GM18499 (cell line): Measurements from ENCODE around the gene KIF5B.
"Not testable (repeated sequence)": the region's sequence is repeated elsewhere in the genome, so short reads cannot be mapped to it uniquely, and the experiment has no call there.

Source experiments
- ATAC-seq: cut with Tn5 transposase; IDR thresholded peaks from one replicate; pipeline ENCODE4 v1.9.1; 2021; ENCODE audit warnings: moderate number of reproducible peaks; ENCODE audit not compliant: insufficient read depth, unreplicated experiment

KIF5B gene

DNA sequence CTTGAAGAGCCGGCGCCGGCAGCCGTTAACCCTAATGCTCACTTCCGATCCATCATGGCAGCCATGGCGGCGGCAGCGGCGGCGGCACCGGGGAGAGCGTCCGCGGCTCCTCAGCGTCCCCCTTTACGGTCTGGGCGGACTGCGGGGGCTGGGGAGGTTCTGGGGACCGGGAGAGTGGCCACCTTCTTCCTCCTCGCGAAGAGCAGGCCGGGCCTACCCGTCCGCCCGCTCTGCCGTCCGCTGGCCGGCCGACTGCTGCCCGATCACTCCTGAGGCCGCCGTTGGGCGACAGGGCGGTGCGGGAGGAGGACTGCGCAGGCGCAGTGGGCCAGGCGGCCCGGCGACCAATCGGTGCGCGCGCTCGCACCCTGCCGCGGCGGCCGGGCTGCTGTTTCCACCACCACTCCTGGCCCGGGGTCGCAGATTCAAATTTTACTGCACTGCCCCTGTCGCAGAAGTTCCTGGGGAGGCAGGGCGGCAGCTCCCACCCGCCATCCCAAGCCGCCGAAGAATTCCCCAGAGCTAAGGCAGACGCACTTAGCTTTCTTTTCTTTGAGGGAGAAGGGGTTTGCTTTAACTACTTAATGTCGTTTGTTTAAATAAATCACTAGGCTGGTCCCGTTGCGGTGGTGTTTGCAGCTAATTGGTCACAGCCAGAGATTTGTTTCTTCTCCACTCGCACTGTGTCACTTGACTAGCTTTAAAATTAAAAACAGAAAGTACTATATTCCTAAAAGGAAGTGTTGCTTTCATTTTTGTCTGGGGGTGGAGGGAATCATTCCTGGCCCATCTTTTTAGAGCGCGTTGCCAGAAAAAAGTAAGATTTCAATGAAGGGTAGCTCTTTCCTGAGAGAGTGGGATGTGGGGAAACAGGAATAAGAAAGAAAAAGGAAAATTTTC lies at the start of gene KIF5B:
Gene KIF5B (minus strand): TSS at position 290 of the 900 bp plus-strand sequence. CDS start 452 bp downstream, outside the sequence.
- ATAC-seq = peak; percentile 56

DNA sequence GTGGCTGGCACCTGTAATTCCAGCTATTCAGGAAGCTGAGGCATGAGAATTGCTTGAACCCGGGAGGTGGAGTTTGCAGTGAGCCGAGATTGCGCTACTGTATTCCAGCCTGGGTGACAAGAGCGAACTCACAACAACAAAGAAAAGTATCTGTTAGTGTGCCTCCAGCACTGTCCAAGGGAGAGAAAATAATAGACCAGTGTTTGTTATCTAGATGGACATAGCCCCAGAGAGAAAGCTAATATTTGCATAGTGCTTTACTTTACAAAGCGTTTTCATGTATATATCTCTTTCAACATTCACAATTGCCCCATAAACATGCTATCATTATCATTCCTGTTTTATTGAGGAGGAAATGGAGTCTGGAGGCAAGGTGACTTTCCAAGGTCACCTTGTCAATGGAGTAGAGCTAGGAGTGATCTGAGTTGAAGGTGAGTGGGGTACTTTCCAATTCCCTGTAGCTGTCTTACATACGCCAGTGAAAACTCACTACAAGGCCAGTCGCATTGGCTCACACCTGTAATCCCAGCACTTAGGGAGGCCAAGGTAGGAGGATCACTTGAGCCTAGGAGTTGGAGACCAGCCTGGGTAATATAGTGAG lies 49.7 kb upstream of the KIF5B start:
- ATAC-seq = no peak

DNA sequence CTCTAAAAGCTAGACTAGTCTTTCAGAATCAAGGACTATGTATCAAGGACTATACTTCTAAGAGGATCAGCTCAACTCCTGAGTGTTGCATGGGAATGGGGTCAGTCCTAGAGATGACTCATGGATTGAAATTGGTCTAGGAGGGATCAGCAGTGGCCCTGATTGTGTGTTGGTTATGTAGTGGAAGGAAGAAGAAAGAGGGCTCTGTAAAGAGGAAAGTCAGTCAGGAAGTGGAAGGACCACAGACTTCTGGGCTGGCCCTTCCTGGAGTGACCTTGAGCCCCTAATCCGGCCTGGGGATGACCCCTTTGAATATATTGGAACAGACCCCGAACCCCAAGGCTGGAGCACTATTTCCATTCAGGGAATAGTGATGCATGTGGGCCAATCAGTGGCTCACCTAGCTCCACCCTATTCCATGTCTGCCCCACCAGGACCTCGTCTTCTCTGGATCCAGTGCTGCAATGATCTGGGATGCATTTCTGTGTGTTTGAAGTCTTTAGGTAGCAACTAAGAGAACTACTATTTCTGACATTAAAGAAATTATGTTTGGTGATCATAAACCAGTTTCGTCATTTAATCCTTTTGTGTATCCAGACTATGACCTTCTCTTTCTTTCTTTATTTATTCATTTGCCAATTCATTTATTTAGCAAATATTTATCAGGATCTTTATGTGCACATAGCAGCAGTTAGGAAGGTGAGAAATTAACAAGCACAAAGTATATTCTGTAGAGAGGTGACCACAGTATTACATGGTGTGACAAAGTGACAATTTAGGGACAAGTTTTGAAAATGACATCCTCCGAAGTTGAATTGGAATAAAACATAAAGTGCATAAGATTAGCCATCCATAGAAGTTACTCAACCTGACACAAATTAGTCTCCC lies 48.6 kb upstream of the KIF5B start:
- ATAC-seq = no peak

DNA sequence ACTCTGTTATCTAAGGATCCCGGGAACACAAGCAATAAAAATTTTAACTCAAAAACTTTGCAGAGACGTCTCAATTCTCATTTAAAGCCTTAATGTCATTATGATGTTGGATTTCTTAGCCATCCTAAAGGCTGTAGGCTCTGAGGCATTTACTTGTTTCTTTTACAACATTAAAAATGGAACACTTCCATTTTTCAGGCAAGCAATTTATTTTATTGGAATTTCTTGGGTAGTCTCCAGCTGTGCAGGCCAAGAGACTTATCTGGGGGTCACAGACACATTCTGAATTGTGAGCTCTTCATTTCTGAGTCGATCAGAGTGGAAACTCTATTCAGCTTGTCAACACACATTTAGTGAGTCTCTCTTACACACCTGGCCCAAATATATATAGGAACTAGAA lies 48.0 kb upstream of the KIF5B start:
- no peak for ATAC-seq

DNA sequence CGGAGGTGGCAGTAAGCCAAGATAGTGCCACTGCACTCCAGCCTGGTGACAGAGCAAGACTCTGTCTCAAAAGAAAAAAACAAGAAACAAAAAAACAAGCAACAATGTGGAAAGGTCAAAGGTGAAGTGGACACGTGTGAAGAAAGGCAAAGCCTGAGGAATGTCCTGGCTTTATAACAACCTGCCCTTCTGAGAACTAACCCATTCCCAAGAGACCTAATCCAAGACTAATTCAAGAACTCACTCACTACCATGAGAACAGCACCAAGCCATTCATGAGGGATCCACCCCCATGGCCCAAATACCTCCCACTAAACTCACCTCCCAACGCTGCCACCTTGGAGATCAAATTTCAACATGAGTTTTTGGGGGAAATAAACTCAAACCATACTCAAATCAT lies 47.5 kb upstream of the KIF5B start:
- ATAC-seq = no peak

DNA sequence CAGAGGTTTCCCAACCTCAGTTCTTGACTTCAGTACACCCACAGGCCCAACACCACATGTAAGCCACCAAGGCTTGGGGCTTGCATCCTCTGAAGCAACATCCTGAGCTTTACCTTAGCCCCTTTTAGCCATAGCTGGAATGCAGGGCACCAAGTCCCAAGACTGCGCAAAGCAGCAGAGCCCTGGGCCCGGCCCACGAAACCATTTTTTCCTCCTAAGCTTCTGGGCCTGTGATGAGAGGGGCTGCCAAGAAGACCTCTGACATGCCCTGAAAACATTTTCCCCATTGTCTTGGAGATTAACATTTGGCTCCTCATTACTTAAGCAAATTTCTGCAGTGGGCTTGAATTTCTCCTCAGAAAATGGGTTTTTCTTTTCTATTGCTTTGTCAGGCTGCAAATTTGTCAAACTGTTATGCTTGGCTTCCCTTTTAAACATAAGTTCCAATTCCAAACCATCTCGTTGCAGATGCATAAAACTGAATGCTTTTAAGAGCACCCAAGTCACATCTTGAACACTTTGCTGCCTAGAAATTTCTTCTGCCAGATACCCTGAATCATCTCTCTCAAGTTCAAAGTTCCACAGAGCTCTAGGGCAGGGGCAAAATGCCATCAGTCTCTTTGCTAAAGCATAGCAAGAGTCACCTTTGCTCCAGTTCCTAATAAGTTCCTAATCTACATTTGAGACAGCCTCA lies 42.5 kb upstream of the KIF5B start:
- ATAC-seq = not testable (repeated sequence)

GRCh38 chr10:32095116-32095733 lies 39.0 kb upstream of the KIF5B start:
- ATAC-seq = no peak

DNA sequence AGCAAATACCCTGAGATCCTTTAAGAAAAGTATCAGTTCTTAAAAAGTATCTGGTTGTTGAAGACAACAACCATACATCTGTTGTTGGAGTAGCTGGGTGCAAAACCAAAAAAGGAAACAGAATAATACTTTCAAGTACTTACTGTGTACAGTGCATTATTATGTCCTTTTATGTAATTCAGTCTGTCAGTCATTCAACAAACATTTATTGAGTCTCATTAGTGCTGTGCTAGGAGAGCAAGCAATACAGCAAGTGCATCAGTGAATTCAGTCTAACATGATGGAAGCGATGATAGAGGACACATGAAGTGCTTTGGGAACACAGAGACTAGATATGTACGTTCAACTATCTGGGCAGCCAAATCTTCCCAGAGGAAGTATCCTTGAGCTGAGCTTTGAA lies 37.4 kb upstream of the KIF5B start:
- ATAC-seq = no peak

- ATAC-seq = no peak
Measured at GRCh38 chr10:32091046-32091445, 34.8 kb upstream of the KIF5B start.

GRCh38 chr10:32084185-32084851 lies 28.1 kb upstream of the KIF5B start:
- no peak for ATAC-seq

DNA sequence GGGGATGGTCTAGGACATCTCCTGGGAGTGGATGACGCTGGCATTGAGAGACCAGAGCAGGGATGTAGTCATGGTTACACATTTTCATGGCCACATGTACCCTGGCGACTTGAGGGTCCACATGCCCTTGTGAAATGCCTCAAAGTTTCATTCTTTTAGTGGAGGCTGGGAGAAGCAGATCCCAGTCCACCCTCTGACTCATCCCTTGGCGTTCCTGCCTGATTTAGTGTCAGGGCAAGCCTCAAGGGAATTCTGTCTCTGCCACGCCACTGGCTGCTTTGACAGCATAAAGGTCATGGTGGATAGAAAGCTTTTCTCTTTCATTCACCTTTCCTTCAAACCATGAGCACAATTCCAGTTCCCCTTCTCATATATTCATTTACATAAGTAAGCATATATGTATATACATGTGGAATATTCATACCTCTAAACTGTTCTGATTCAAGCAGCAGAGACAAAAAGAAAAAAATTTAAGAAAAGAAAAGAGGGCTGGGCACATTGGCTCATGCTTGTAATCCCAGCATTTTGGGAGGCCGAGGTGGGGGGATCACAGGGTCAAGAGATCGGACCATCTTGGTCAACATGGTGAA lies 21.8 kb upstream of the KIF5B start:
- no peak for ATAC-seq

- ATAC-seq = no peak
Measured at GRCh38 chr10:32073659-32074058, 17.4 kb upstream of the KIF5B start.

DNA sequence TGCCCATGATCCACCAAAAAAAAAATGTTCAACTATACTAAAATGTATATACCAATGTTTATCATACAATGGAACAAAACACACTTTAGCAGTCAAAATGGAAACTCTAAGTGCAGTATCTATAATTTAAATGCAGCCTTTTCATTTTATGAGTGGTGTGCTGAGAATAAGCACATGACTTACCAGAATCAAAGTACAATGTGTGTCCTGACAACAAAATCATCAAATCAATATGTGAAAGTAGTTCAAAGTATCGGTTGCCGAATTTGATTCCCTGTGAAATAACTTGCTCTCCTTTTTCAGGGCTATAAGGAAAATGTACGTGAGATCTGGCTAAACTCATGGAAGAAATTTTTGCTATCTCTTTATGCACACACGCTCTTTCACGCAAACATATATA lies 16.9 kb upstream of the KIF5B start:
- no peak for ATAC-seq

GRCh38 chr10:32072025-32072800 lies 16.0 kb upstream of the KIF5B start:
- ATAC-seq = no peak

DNA sequence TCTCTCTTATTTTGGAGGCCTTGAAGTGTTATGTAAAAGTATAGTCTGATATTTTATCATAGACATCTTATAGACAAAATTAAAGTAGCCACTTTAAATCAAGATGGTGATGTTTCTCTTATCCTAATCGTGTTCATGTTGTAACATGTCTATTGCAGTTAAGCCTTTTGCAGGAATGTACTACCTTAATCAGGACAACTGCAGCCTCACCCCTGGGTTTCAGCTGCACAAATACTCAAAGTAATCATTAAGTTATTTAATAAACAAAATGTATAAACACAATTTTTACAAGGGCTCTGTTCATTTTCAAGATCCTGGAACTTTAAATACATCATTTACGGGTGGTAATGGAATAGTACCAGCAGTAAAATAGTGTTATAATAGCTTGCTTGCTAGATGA lies 14.4 kb upstream of the KIF5B start:
- ATAC-seq = no peak

DNA sequence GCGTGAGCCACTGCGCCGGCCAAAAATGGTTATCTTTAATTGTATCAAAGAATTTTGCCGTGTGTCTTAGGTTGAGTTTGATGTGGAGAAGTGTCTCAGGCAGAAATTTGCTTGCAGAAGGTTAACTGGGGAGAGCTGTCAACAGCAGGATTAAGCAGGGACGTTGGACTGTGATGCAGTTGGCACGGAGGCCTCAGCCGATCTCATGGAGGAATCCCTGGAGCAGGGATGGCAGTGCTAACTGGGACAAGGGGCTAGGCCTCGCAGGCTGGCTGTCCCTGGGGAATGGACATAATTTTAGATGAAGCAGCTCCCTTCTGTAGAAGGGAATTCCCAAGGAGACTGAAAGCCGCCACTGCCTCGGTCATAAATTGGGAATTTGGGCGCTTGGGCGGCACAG lies 12.3 kb upstream of the KIF5B start:
- ATAC-seq = no peak

DNA sequence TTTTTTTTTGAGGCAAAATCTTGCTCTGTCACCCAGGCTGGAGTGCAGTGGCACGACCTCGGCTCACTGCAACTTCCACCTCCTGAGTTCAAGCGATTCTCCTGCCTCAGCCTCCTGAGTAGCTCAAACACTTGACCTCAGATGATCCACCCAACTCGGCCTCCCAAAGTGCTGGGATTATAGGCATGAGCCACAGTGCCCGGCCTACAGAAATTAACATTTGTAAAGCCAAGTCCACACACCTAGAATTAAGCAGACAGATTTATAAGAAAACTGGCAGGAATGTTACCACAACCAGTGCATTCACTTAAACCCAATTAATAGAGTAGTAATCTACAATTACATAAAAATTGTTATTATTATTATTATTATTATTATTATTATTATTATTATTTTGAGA lies 11.7 kb upstream of the KIF5B start:
- ATAC-seq = not testable (repeated sequence)

GRCh38 chr10:32065856-32066255 lies 9.6 kb upstream of the KIF5B start:
- ATAC-seq = no peak
